ENCODE data around the gene BPGM. TPM values are rescaled to one million over a fixed set of nuclear protein-coding genes. Genes with fewer than 3 reads are reported as not detected.
"Not testable (repeated sequence)": the region's sequence is repeated elsewhere in the genome, so short reads cannot be mapped to it uniquely, and the experiment has no call there.

The BPGM gene
- polyA plus RNA-seq, 1 of the 3 experiments (the other 2 are of a cell fraction), result 12.4 TPM

- no peak overlapping the region for H3K27ac ChIP-seq (ENCODE audit: low read depth in 2 of 2, low read length in 1 of 2)
- H3K36me3 ChIP-seq (replicated peaks in 1 of 2; ENCODE audit: control insufficient read depth in 1 of 2, insufficient read depth in 2 of 2, low read length in 1 of 2), result no peaks in the 10 kb centered on the region
- H3K9me3 ChIP-seq, result no peaks in the 10 kb centered on the region
- H3K4me3 ChIP-seq (ENCODE audit: low read depth in 2 of 2, low read length in 1 of 2), result no peak overlapping the region
- H3K9me2 ChIP-seq, result no peaks in the 10 kb centered on the region
- no peak overlapping the region for H2AFZ ChIP-seq (ENCODE audit: low read depth)
- POLR2A ChIA-PET, result no interaction called here
- no peaks in the 10 kb centered on the region for H3K79me2 ChIP-seq (ENCODE audit: insufficient read depth)
- H3K4me2 ChIP-seq, result no peak overlapping the region
- H3F3A ChIP-seq (replicated peaks; ENCODE audit: insufficient read depth), result peaks cover 13% of the 10 kb centered on the region
- TF ChIP-seq FOSL2 (IDR thresholded peaks at IDR 0.05; ENCODE audit: borderline replicate concordance, low read depth) (no peak), SMC3 (IDR thresholded peaks at IDR 0.05; ENCODE audit: low read depth, low read length) (peak; percentile 43), CTCF (IDR thresholded peaks at IDR 0.05) (peak; percentile 71), RCOR1 (IDR thresholded peaks at IDR 0.05; ENCODE audit: low read length) (no peak), GATA2 (CRISPR knock-in tag; IDR thresholded peaks at IDR 0.05) (peak; percentile 28; the same call in 1 of the 2 replicates), RAD21 (IDR thresholded peaks at IDR 0.05; ENCODE audit: low read length) (peak; percentile 78)
- no peak overlapping the region for H3K9ac ChIP-seq
- peaks cover 7 to 15% of the 10 kb centered on the region in 2 experiments for H3K4me1 ChIP-seq (ENCODE audit: control insufficient read depth in 1 of 2, insufficient read depth in 2 of 2, low read depth in 1 of 2, low read length in 1 of 2)
- H4K20me1 ChIP-seq (ENCODE audit: insufficient read depth), result no peaks in the 10 kb centered on the region
- CTCF ChIA-PET, result interaction anchor here (0.7 to 1.9 kb wide), 20 partner anchors 9 to 589 kb away, joined by 3 to 13 read pairs (median 3); no protein-coding TSS in a partner anchor
- 59% methylated on average over 6 of the region's 6 CpGs for WGBS (ENCODE audit: low lambda C conversion rate)
- peak; percentile 42 for DNase-seq
- H3K27me3 ChIP-seq (ENCODE audit: insufficient read depth), result no peaks in the 10 kb centered on the region
Measured at GRCh38 chr7:134686786-134687185, 40.1 kb downstream of the BPGM start.

GRCh38 chr7:134689550-134689949 lies 42.9 kb downstream of the BPGM start:
- H3K9me3 ChIP-seq; H3K9me2 ChIP-seq; DNase-seq; H3K36me3 ChIP-seq (replicated peaks in 1 of 2; ENCODE audit: control insufficient read depth in 1 of 2, insufficient read depth in 2 of 2, low read length in 1 of 2); H3K79me2 ChIP-seq (ENCODE audit: insufficient read depth); POLR2A ChIA-PET; H3K4me3 ChIP-seq (ENCODE audit: low read depth in 2 of 2, low read length in 1 of 2); H4K20me1 ChIP-seq (ENCODE audit: insufficient read depth); H3K27me3 ChIP-seq (ENCODE audit: insufficient read depth): not testable (repeated sequence)
- CTCF ChIA-PET, result interaction anchor here (0.7 to 10.7 kb wide), 40 partner anchors 8 to 585 kb away, joined by 3 to 114 read pairs (median 4); partner anchors contain the start of gene BPGM
- 88% methylated on average over 5 of the region's 5 CpGs for WGBS (ENCODE audit: low lambda C conversion rate)
- Histone ChIP-seq H3K4me2 (peak overlapping the region; percentile 37), H2AFZ (ENCODE audit: low read depth) (peak overlapping the region; percentile 67), H3K27ac (ENCODE audit: low read depth in 2 of 2, low read length in 1 of 2) (peak overlapping the region in 1 of 2 experiments; percentile 88; a peak in 2 of 4 replicates), H3K4me1 (ENCODE audit: control insufficient read depth in 1 of 2, insufficient read depth in 2 of 2, low read depth in 1 of 2, low read length in 1 of 2) (peaks cover 12 to 35% of the 10 kb centered on the region in 2 experiments), H3F3A (replicated peaks; ENCODE audit: insufficient read depth) (peaks cover 12% of the 10 kb centered on the region), H3K9ac (peak overlapping the region; percentile 8; the same call in 1 of the 2 replicates)

DNA sequence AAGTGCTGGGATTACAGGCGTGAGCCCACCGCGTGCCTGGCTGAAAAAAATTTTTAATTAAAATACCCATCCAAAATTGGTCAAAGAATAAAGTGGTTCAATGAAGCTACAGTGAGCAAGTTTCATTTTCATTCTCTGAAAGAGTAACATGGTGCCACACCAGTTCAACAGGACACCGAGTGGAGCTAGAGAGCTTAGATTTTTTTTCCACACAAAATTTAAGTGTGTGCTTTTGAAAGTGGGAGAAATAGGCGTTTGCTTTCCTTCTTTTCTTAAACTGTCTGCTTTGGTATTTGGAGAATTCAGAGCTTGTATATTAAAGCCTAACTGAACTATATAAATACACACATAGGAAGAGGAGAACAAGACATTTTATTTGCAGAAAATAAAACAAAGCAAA lies 43.4 kb downstream of the BPGM start:
- Histone ChIP-seq H3K27me3 (ENCODE audit: insufficient read depth) (no peaks in the 10 kb centered on the region), H3K4me2 (peak overlapping the region; percentile 37), H3K4me1 (ENCODE audit: control insufficient read depth in 1 of 2, insufficient read depth in 2 of 2, low read depth in 1 of 2, low read length in 1 of 2) (peaks cover 12 to 39% of the 10 kb centered on the region in 2 experiments), H2AFZ (ENCODE audit: low read depth) (peak overlapping the region; percentile 67), H3K9me2 (no peaks in the 10 kb centered on the region), H3K27ac (ENCODE audit: low read depth in 2 of 2, low read length in 1 of 2) (peak overlapping the region; percentile 82 to 88; a peak in 3 of 4 replicates), H3F3A (replicated peaks; ENCODE audit: insufficient read depth) (peaks cover 16% of the 10 kb centered on the region), H3K4me3 (ENCODE audit: low read depth in 2 of 2, low read length in 1 of 2) (no peak overlapping the region), H3K36me3 (replicated peaks in 1 of 2; ENCODE audit: control insufficient read depth in 1 of 2, insufficient read depth in 2 of 2, low read length in 1 of 2) (no peaks in the 10 kb centered on the region), H3K79me2 (ENCODE audit: insufficient read depth) (no peaks in the 10 kb centered on the region), H4K20me1 (ENCODE audit: insufficient read depth) (no peaks in the 10 kb centered on the region), H3K9me3 (no peaks in the 10 kb centered on the region), H3K9ac (peak overlapping the region; percentile 8; the same call in 1 of the 2 replicates)
- DNase-seq, result peak; percentile 50
- CTCF ChIA-PET, result interaction anchor here (0.7 to 10.7 kb wide), 49 partner anchors 9 to 584 kb away, joined by 3 to 114 read pairs (median 4); partner anchors contain the start of gene BPGM
- POLR2A ChIA-PET, result no interaction called here
- TF ChIP-seq SMC3 (IDR thresholded peaks at IDR 0.05; ENCODE audit: low read depth, low read length) (peak; percentile 91), RAD21 (IDR thresholded peaks at IDR 0.05; ENCODE audit: low read length) (peak; percentile 88), NRF1 (IDR thresholded peaks at IDR 0.05; ENCODE audit: low read depth, low read length) (0 out of 2 replicates have a peak, but pooled peaks have one; percentile 3), JUND (IDR thresholded peaks at IDR 0.05) (no peak), CTCF (IDR thresholded peaks at IDR 0.05) (peak; percentile 95)
- WGBS (ENCODE audit: low lambda C conversion rate), result 47% methylated on average over 5 of the region's 5 CpGs

Data from SK-N-SH (cell line).